HL-60 (cell line): ENCODE results near the gene FAM53B.

ENCODE experiments used
- DNase-seq, 2 experiments: peaks; one replicate each; pipeline ENCODE4 v3.0.0-alpha.2; 2010 to 2020; ENCODE audit warnings: low read depth in 1 of 2, low spot score in 1 of 2
- H3K27ac ChIP-seq: fragments of 250-450 bp; sonication (Bioruptor Pico); replicated peaks from 2 replicates; pipeline ENCODE4 v1.5.1; 2020; ENCODE audit warnings: mild to moderate bottlenecking, moderate library complexity
- H3K27me3 ChIP-seq: fragments of 250-450 bp; sonication (Bioruptor Pico); 2 replicates; pipeline ENCODE4 v1.5.1; 2021; ENCODE audit warnings: mild to moderate bottlenecking, moderate library complexity; ENCODE audit not compliant: insufficient read depth, poor library complexity, severe bottlenecking
- H3K4me3 ChIP-seq: replicated peaks from 2 replicates; pipeline ENCODE4 v1.5.1; 2011; ENCODE audit warnings: mild to moderate bottlenecking, control low read depth, low read length; ENCODE audit not compliant: insufficient read depth
- CTCF ChIP-seq: IDR thresholded peaks from one replicate; pipeline ENCODE4 v1.5.1; 2011; ENCODE audit warnings: low read length, control low read depth, inconsistent platforms; ENCODE audit not compliant: insufficient read depth
- GABPA ChIP-seq: IDR thresholded peaks from 2 replicates; pipeline ENCODE4 v1.6.1; 2012; ENCODE audit warnings: low read depth
- POLR2AphosphoS5 ChIP-seq: IDR thresholded peaks from 2 replicates; pipeline ENCODE4 v1.6.1; 2012; ENCODE audit warnings: low read depth
- SPI1 ChIP-seq: IDR thresholded peaks from 2 replicates; pipeline ENCODE4 v1.6.1; 2012; ENCODE audit warnings: low read depth, mild to moderate bottlenecking, borderline replicate concordance
- TF ChIP-seq, protein P1 (sequence below): IDR thresholded peaks from 2 replicates; pipeline ENCODE4 v1.6.1; 2012; ENCODE audit warnings: low read depth; ENCODE audit not compliant: insufficient replicate concordance

The FAM53B gene

DNA sequence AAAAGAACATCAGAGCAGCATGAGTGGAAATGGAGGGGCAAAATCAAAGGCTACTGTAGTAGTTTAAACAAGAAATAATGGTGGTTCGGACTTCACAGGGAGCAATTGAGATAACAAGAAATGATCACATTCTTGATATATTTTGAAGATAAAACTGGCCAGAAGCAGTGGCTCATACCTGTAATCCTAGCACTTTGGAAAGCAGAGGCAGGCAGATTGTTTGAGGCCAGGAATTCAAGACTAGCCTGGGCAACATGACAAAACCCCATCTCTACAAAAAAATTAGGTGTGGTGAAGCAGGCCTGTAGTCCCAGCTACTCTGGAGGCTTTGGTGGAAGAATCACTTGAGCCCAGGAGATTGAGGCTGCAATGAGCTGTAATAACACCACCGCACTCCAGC lies 24.6 kb upstream of the FAM53B start:
- TF ChIP-seq CTCF: no peak
- DNase-seq: no peak
- H3K27me3 ChIP-seq: no peaks in the 10 kb centered on the region
- no peak overlapping the region for H3K27ac ChIP-seq
- H3K4me3 ChIP-seq: no peak overlapping the region

- Histone ChIP-seq H3K27me3 (no peaks in the 10 kb centered on the region), H3K27ac (no peak overlapping the region), H3K4me3 (no peak overlapping the region)
- TF ChIP-seq CTCF (no peak), SPI1 (no peak), POLR2AphosphoS5 (no peak), GABPA (no peak)
- TF ChIP-seq, protein P1, sequence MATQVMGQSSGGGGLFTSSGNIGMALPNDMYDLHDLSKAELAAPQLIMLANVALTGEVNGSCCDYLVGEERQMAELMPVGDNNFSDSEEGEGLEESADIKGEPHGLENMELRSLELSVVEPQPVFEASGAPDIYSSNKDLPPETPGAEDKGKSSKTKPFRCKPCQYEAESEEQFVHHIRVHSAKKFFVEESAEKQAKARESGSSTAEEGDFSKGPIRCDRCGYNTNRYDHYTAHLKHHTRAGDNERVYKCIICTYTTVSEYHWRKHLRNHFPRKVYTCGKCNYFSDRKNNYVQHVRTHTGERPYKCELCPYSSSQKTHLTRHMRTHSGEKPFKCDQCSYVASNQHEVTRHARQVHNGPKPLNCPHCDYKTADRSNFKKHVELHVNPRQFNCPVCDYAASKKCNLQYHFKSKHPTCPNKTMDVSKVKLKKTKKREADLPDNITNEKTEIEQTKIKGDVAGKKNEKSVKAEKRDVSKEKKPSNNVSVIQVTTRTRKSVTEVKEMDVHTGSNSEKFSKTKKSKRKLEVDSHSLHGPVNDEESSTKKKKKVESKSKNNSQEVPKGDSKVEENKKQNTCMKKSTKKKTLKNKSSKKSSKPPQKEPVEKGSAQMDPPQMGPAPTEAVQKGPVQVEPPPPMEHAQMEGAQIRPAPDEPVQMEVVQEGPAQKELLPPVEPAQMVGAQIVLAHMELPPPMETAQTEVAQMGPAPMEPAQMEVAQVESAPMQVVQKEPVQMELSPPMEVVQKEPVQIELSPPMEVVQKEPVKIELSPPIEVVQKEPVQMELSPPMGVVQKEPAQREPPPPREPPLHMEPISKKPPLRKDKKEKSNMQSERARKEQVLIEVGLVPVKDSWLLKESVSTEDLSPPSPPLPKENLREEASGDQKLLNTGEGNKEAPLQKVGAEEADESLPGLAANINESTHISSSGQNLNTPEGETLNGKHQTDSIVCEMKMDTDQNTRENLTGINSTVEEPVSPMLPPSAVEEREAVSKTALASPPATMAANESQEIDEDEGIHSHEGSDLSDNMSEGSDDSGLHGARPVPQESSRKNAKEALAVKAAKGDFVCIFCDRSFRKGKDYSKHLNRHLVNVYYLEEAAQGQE: peak; percentile 37
- DNase-seq: no peak
Observed at GRCh38 chr10:124765256-124765655, 21.1 kb upstream of the FAM53B start.

DNA sequence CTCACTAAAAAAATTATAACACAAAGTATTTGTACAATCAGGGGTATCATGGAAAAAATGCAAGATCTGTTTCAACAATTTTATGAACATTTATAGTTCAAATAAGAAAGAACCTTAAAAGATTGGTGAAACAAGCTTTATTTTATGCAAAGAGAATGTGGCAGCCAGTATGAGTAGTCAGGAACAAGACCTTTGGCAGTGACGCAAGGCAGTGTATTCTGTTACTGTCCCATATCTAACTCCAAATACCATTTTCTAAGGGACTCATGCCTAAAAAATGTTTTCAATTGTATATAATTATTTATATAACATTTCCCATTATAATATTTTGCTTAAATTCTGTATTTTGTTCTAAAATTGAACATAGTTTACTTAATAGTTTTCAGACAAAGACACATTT lies 19.1 kb upstream of the FAM53B start:
- Histone ChIP-seq H3K27me3 (no peaks in the 10 kb centered on the region), H3K4me3 (no peak overlapping the region), H3K27ac (no peak overlapping the region)
- no peak for TF ChIP-seq POLR2AphosphoS5
- TF ChIP-seq, protein P1: no peak
- TF ChIP-seq SPI1: no peak
- no peak for TF ChIP-seq CTCF
- TF ChIP-seq GABPA: no peak
- DNase-seq: no peak

GRCh38 chr10:124762281-124762680 lies 18.1 kb upstream of the FAM53B start:
- no peak for TF ChIP-seq GABPA
- no peak for TF ChIP-seq POLR2AphosphoS5
- TF ChIP-seq CTCF: no peak
- no peak for TF ChIP-seq SPI1
- TF ChIP-seq, protein P1: no peak
- Histone ChIP-seq H3K27ac (no peak overlapping the region), H3K27me3 (no peaks in the 10 kb centered on the region), H3K4me3 (no peak overlapping the region)
- DNase-seq: no peak
